ENCODE measurements around the gene FOCAD. TPM values are rescaled to one million over a fixed set of nuclear protein-coding genes. Genes with fewer than 3 reads are reported as not detected.
"Not testable (repeated sequence)": the region's sequence is repeated elsewhere in the genome, so short reads cannot be mapped to it uniquely, and the experiment has no call there.

FOCAD gene
- total RNA-seq, 1 donor from 2014 or later: 60.1 TPM

GRCh38 chr9:20650750-20651299 is 33.2 kb upstream of the FOCAD start:
- Mint-ChIP-seq H3K9me3 (peaks cover 4% of the 10 kb centered on the region), H3K27me3 (ENCODE audit: low read depth) (no peaks in the 10 kb centered on the region), H3K4me3 (no peak overlapping the region), H3K4me1 (no peaks in the 10 kb centered on the region), H3K27ac (ENCODE audit: unreplicated experiment) (no peak overlapping the region), H3K36me3 (ENCODE audit: low read depth) (no peaks in the 10 kb centered on the region)
- TF ChIP-seq CTCF (conservative IDR thresholded peaks at IDR 0.05): no peak
- DNase-seq (ENCODE audit: low read depth, low spot score): no peak

GRCh38 chr9:20651939-20652338 is 32.1 kb upstream of the FOCAD start:
- H3K27ac Mint-ChIP-seq (ENCODE audit: unreplicated experiment): no peak overlapping the region
- H3K27me3 Mint-ChIP-seq (ENCODE audit: low read depth): no peaks in the 10 kb centered on the region
- no peaks in the 10 kb centered on the region for H3K36me3 Mint-ChIP-seq (ENCODE audit: low read depth)
- H3K4me1 Mint-ChIP-seq: no peaks in the 10 kb centered on the region
- peaks cover 4% of the 10 kb centered on the region for H3K9me3 Mint-ChIP-seq
- no peak overlapping the region for H3K4me3 Mint-ChIP-seq
- DNase-seq (ENCODE audit: low read depth, low spot score): no peak
- no peak for TF ChIP-seq CTCF (conservative IDR thresholded peaks at IDR 0.05)

- not testable (repeated sequence) for H3K4me3 Mint-ChIP-seq; H3K36me3 Mint-ChIP-seq (ENCODE audit: low read depth); H3K27me3 Mint-ChIP-seq (ENCODE audit: low read depth); H3K9me3 Mint-ChIP-seq; H3K4me1 Mint-ChIP-seq
- peak overlapping the region; percentile 89 for H3K27ac Mint-ChIP-seq (ENCODE audit: unreplicated experiment)
- peak; percentile 34 for DNase-seq (ENCODE audit: low read depth, low spot score)
Measured at GRCh38 chr9:20658246-20658667, 25.8 kb upstream of the FOCAD start.

DNA sequence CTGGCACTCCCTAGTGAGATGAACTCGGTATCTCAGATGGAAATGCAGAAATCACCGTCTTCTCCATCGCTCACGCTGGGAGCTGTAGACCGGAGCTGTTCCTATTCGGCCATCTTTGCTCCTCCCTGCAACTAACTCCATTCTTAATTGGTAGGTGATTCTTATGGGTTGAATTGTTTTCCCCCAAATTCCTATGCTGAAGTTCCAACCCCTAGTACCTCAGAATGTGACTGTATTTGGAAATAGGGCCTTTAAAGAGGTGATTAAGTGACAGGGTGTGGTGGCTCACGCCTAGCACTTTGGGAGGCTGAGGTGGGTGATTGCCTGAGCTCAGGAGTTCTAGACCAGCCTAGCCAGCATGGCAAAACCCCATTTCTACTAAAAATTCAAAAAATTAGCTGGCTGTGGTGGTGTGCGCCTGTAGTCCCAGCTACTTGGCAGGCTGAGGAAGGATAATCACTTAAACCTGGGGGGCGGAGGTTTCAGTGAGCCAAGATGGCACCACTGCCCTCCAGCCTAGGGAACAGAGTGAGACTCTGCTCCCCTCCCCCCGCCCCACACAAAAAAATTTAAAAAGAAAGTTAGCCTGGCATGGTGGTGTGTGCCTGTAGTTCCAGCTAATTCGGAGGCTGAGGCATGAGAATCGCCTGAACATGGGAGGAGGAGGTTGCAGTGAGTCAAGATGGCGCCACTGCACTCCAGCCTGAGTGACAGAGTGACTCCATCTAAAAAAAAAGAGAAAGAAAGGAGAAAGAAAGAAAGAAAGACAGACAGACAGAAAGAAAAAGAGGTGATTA is 25.2 kb upstream of the FOCAD start:
- no peak overlapping the region for H3K4me3 Mint-ChIP-seq
- no peak for DNase-seq (ENCODE audit: low read depth, low spot score)
- no peaks in the 10 kb centered on the region for H3K27me3 Mint-ChIP-seq (ENCODE audit: low read depth)
- peak overlapping the region; percentile 89 for H3K27ac Mint-ChIP-seq (ENCODE audit: unreplicated experiment)
- no peak for TF ChIP-seq CTCF (conservative IDR thresholded peaks at IDR 0.05)
- H3K36me3 Mint-ChIP-seq (ENCODE audit: low read depth): no peaks in the 10 kb centered on the region
- peaks cover 4% of the 10 kb centered on the region for H3K9me3 Mint-ChIP-seq
- peaks cover 7% of the 10 kb centered on the region for H3K4me1 Mint-ChIP-seq

GRCh38 chr9:20659474-20659967 is 24.5 kb upstream of the FOCAD start:
- no peaks in the 10 kb centered on the region for H3K27me3 Mint-ChIP-seq (ENCODE audit: low read depth)
- no peak overlapping the region for H3K27ac Mint-ChIP-seq (ENCODE audit: unreplicated experiment)
- H3K4me1 Mint-ChIP-seq: peaks cover 7% of the 10 kb centered on the region
- DNase-seq (ENCODE audit: low read depth, low spot score): no peak
- H3K9me3 Mint-ChIP-seq: no peaks in the 10 kb centered on the region
- no peak overlapping the region for H3K4me3 Mint-ChIP-seq
- H3K36me3 Mint-ChIP-seq (ENCODE audit: low read depth): no peaks in the 10 kb centered on the region
- no peak for TF ChIP-seq CTCF (conservative IDR thresholded peaks at IDR 0.05)

GRCh38 chr9:20662156-20662555 is 21.9 kb upstream of the FOCAD start:
- no peak overlapping the region for H3K27ac Mint-ChIP-seq (ENCODE audit: unreplicated experiment)
- H3K27me3 Mint-ChIP-seq (ENCODE audit: low read depth): no peaks in the 10 kb centered on the region
- H3K4me3 Mint-ChIP-seq: peak overlapping the region; percentile 54
- H3K4me1 Mint-ChIP-seq: peaks cover 7% of the 10 kb centered on the region
- no peaks in the 10 kb centered on the region for H3K36me3 Mint-ChIP-seq (ENCODE audit: low read depth)
- no peak for TF ChIP-seq CTCF (conservative IDR thresholded peaks at IDR 0.05)
- DNase-seq (ENCODE audit: low read depth, low spot score): no peak
- no peaks in the 10 kb centered on the region for H3K9me3 Mint-ChIP-seq

Data from neural crest cell (in vitro differentiated cells).